Measurements from ENCODE around the gene COX19. TPM values are rescaled to one million over a fixed set of nuclear protein-coding genes. Genes with fewer than 3 reads are reported as not detected.

COX19 gene
- total and polyA plus RNA-seq, 2 donors (not counting 3 experiments of a cell fraction or from before 2014, with no cell fraction given): 6.8 to 10.6 TPM

- ChIA-PET CTCF (interaction anchor here (1.0 to 2.5 kb wide), 2 partner anchors 16 to 200 kb away, joined by 3 to 8 read pairs; no protein-coding TSS in a partner anchor), POLR2A (no interaction called here)
- intact Hi-C loops (cut with micrococcal nuclease): no loop called here
- Histone ChIP-seq H3K9me3 (replicated peaks; ENCODE audit: control insufficient read depth, insufficient read depth, low read length) (no peaks in the 10 kb centered on the region), H3K79me2 (ENCODE audit: control insufficient read depth, insufficient read depth, low read length) (peaks cover 34% of the 10 kb centered on the region), H4K20me1 (replicated peaks; ENCODE audit: control insufficient read depth, extremely low read depth, insufficient read depth, low read length) (no peaks in the 10 kb centered on the region), H3K9ac (replicated peaks; ENCODE audit: extremely low read depth, insufficient read depth, low read length) (no peak overlapping the region), H3K4me3 (replicated peaks in 1 of 3; ENCODE audit: insufficient read depth in 1 of 3, low read depth in 1 of 3, low read length in 3 of 3) (no peak overlapping the region), H3K27me3 (ENCODE audit: control insufficient read depth in 2 of 2, insufficient read depth in 2 of 2, low read length in 2 of 2) (no peaks in the 10 kb centered on the region), H3K9me1 (replicated peaks; ENCODE audit: control insufficient read depth, extremely low read depth, insufficient read depth, low read length) (no peaks in the 10 kb centered on the region), H3K4me1 (ENCODE audit: control insufficient read depth, extremely low read depth, insufficient read depth, low read length) (peaks cover 9% of the 10 kb centered on the region), H3K27ac (ENCODE audit: insufficient read depth, low read depth, low read length) (no peak overlapping the region), H2AFZ (ENCODE audit: low read depth, low read length) (no peak overlapping the region), H3K36me3 (ENCODE audit: control insufficient read depth in 2 of 2, extremely low read depth in 1 of 2, insufficient read depth in 2 of 2, low read length in 2 of 2) (peaks cover 4 to 11% of the 10 kb centered on the region in 2 experiments), H3K4me2 (ENCODE audit: insufficient read depth, low read length) (no peak overlapping the region)
- dilution Hi-C loops (cut with MboI; ENCODE audit: extremely low pct_ligation_motif_present, low sequenced_read_pairs): no loop called here
- BruUV-seq (replicated peaks): no TSS peak
- FAIRE-seq (no peak), DNase-seq (ENCODE audit: low read depth, low spot score) (no peak)
- no peak for TF ChIP-seq FOS (IDR thresholded peaks at IDR 0.05; ENCODE audit: borderline replicate concordance, insufficient read depth, low read length)
Observed at GRCh38 chr7:976901-977325, 1.6 kb upstream of the COX19 start.

GRCh38 chr7:975702-976473, 539 bp upstream of the COX19 start:
- Histone ChIP-seq H2AFZ (ENCODE audit: low read depth, low read length) (peak overlapping the region; percentile 93), H4K20me1 (replicated peaks; ENCODE audit: control insufficient read depth, extremely low read depth, insufficient read depth, low read length) (no peaks in the 10 kb centered on the region), H3K27me3 (ENCODE audit: control insufficient read depth in 2 of 2, insufficient read depth in 2 of 2, low read length in 2 of 2) (no peaks in the 10 kb centered on the region), H3K4me2 (ENCODE audit: insufficient read depth, low read length) (peak overlapping the region; percentile 48), H3K36me3 (ENCODE audit: control insufficient read depth in 2 of 2, extremely low read depth in 1 of 2, insufficient read depth in 2 of 2, low read length in 2 of 2) (peaks cover 7 to 11% of the 10 kb centered on the region in 2 experiments), H3K9me1 (replicated peaks; ENCODE audit: control insufficient read depth, extremely low read depth, insufficient read depth, low read length) (no peaks in the 10 kb centered on the region), H3K9ac (replicated peaks; ENCODE audit: extremely low read depth, insufficient read depth, low read length) (peak overlapping the region; percentile 18), H3K9me3 (replicated peaks; ENCODE audit: control insufficient read depth, insufficient read depth, low read length) (no peaks in the 10 kb centered on the region), H3K79me2 (ENCODE audit: control insufficient read depth, insufficient read depth, low read length) (peaks cover 40% of the 10 kb centered on the region), H3K4me1 (ENCODE audit: control insufficient read depth, extremely low read depth, insufficient read depth, low read length) (peaks cover 9% of the 10 kb centered on the region), H3K27ac (ENCODE audit: insufficient read depth, low read depth, low read length) (no peak overlapping the region), H3K4me3 (replicated peaks in 1 of 3; ENCODE audit: insufficient read depth in 1 of 3, low read depth in 1 of 3, low read length in 3 of 3) (peak overlapping the region in 2 of 3 experiments; percentile 22 to 24)
- TF ChIP-seq CTCF (IDR thresholded peaks at IDR 0.05; ENCODE audit: extremely low read depth in 1 of 2, insufficient read depth in 1 of 2, low read depth in 1 of 2, low read length in 2 of 2) (no peak), POLR2A (IDR thresholded peaks at IDR 0.05; ENCODE audit: low read depth, low read length) (no peak)
- no peak for FAIRE-seq
- POLR2A ChIA-PET: interaction anchor here (0.6 to 0.7 kb wide), 2 partner anchors 174 to 205 kb away, joined by 4 to 9 read pairs; no protein-coding TSS in a partner anchor
- DNase-seq (ENCODE audit: low read depth, low spot score): no peak
- BruUV-seq (replicated peaks): no TSS peak
- dilution Hi-C loops (cut with MboI; ENCODE audit: extremely low pct_ligation_motif_present, low sequenced_read_pairs) (no loop called here), intact Hi-C loops (cut with micrococcal nuclease) (no loop called here)
- CTCF ChIA-PET: interaction anchor here (0.7 to 2.5 kb wide), 8 partner anchors 13 to 201 kb away, joined by 3 to 10 read pairs (median 5); no protein-coding TSS in a partner anchor
